Measurements from ENCODE around the gene KLRC3.
"Not testable (repeated sequence)": the region's sequence is repeated elsewhere in the genome, so short reads cannot be mapped to it uniquely, and the experiment has no call there.

The KLRC3 gene

DNA sequence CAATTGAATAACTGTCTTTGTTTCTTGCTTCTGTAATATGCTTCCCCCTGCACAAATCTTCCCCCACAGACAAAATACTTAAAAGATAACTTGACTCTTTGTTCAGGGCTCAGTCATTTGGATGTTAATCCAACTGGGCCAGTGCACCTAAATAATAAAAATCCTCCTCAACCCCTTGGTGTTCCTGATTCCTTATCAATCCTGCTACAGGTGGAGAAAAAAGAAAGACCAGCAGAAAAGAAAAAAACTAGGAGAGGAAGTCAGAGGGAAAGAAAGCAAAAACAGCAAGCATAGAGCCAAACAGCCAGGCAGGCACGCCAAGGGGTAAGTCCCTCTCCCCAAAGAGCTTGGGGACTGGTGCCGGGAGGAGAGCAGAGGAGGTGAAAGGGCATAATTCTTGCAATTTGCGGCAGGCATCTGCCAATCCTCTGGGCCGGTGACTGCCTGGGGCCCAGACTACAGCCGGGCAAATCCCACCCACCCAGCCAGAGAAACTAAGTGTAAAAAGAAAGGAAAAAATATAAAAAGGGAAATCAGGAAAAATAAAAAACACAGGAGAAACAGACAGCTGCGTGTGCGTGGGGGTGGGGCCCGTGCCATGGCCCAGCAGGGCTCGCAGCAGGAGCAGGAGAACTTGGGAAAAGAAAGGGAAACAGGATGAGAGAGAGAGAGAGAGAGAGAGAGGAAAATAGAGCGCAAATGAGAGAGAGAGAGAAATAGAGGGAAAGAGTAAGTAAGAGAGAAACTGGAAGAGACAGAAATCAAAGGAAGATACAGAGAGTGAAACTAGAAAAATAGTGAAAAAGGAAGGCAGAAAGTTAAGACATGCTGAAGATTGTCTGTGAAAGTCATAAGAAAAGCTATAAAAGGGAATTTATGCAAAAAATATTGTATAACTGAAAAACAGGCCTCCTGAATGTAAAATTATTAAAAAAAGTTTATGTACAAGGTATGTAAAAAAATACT, 51.9 kb downstream of the KLRC3 start:
- DNase-seq (ENCODE audit: low read depth, low spot score) = no peak
- no peak overlapping the region for H3K4me3 ChIP-seq (ENCODE audit: low read depth, low read length)
- POLR2A ChIA-PET = no interaction called here
- TF ChIP-seq CTCF (IDR thresholded peaks at IDR 0.05; ENCODE audit: insufficient read depth, low read length, missing control alignments) = no peak
- CTCF ChIA-PET = no interaction called here

DNA sequence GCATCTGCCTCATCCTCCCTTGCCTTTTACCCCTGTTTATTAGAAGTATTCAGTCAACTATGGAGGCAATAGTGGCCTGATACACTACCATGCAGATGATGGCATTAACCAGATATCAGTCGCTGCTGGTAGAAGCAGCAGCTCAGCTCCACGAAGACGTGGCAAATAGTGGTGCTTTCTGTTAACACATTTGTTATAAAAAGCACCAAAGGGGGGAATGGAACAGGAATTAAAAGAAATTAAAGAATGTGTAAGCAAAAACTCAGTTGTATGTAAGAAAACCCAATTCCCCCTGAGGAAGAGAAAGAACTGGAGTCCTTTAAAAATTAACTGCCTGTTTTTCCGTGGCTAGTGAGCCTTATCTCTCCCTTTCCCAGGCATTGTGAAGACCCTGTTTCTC, 52.7 kb downstream of the KLRC3 start:
- CTCF ChIA-PET = interaction anchor here (1.2 to 1.5 kb wide), 2 partner anchors 27 to 194 kb away, joined by 3 to 7 read pairs; no protein-coding TSS in a partner anchor

DNA sequence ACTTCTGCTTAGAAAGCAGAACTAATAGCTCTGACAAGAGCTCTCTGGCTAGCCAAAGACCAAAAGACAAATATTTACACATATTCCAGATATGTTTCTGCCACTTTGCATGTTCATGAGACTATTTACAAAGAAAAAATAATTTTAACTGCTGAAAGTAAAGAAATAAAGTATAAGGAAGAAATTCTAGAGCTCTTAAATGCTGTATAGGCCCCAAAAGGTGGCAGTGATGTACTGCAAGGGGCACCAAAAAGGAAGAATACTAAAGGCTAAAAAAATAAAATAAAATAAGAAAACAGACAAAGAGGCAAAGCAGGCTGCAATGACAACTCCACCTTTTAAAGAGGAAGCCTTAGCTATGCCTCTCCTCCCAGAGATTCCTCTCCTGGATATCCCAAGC, 53.5 kb downstream of the KLRC3 start:
- ChIA-PET CTCF (interaction anchor here (1.0 to 1.7 kb wide), 6 partner anchors 26 to 393 kb away, joined by 3 to 8 read pairs (median 4); no protein-coding TSS in a partner anchor), POLR2A (no interaction called here)
- TF ChIP-seq CTCF (IDR thresholded peaks at IDR 0.05; ENCODE audit: insufficient read depth, low read length, missing control alignments) = no peak
- DNase-seq (ENCODE audit: low read depth, low spot score) = no peak
- H3K4me3 ChIP-seq (ENCODE audit: low read depth, low read length) = no peak overlapping the region

More for the DNA sequence above, 52.7 kb downstream of the KLRC3 start:
- H3K4me3 ChIP-seq (ENCODE audit: low read depth, low read length); DNase-seq (ENCODE audit: low read depth, low spot score); POLR2A ChIA-PET: not testable (repeated sequence)

DNA sequence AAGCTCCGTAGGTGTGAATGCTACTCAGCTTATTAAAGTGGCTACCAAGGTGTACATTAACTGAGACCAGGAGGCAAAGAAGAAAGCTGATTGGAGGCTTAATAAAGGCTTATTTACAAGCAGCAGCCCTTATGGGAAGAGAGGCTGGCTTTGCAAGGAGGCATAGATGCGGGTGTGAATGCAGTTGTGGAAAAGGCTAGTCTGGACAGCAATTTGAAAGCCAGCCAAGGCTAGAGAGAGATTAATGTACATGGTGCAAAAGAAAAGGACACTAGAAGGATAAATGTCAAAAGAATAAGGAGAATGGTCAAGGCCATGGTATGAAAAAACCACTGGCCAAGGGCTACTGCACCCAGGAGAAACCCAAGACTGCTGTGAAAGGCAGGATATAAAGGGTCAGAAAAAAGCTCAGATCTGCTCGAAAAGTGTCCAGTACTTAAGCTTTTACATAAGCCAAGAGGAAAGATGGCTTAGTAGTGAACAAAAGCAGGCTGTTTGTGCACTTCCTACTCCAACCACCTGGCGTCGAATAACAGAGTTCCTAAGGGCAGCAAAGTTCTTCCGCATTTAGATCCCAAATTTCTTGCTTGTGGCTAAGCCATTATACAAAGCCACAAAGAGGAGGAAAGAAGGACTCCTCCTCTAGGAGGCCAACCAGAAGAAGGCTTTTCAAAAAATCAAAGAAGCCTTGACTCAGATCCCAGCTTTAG, 54.5 kb downstream of the KLRC3 start:
- CTCF ChIA-PET = interaction anchor here (0.8 to 1.7 kb wide), 6 partner anchors 194 to 394 kb away, joined by 3 to 8 read pairs (median 4); no protein-coding TSS in a partner anchor
- POLR2A ChIA-PET = no interaction called here
- DNase-seq (ENCODE audit: low read depth, low spot score) = no peak
- no peak for TF ChIP-seq CTCF (IDR thresholded peaks at IDR 0.05; ENCODE audit: insufficient read depth, low read length, missing control alignments)
- H3K4me3 ChIP-seq (ENCODE audit: low read depth, low read length) = peak overlapping the region; percentile 69

DNA sequence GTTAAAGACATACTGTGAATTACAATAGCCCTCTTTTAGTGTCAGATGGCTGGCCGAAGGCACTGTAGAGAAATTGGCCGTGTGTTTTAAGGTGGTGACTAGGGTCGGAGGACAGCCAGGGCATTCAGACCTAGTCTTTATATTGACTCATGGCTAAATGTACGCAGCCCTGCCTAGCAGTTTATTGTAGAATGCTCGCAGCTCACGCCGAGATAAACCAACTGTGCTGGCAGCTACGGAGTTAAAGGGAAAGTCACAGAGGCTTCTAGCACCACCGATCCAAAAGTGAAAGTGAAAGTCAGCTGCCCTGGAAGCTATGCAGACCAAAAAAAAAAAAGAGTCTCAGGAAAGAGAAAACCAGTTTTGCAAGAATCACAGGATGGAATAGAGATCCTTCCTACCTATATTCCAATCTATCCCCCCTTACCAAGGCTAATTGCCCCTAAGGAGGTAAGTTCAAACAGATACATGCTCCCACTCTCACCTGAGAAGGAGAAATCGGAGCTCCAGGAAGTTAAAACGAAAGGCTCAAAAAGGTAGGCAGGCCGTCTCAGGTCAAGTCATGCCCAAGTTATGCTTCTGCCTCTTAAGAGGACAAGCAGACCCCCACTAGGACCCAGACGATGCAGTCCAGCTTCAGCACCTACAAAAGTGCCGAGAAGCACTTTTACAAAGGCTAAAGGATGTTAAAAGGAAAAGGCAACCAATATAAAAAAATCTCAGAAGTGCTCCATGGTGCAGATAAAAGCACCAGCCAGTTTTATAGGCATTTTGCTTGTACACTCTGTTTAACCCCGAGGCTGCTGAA, 55.4 kb downstream of the KLRC3 start:
- no peak for DNase-seq (ENCODE audit: low read depth, low spot score)
- peak overlapping the region; percentile 69 for H3K4me3 ChIP-seq (ENCODE audit: low read depth, low read length)
- ChIA-PET CTCF (interaction anchor here (1.3 to 1.4 kb wide), 2 partner anchors 129 to 197 kb away, joined by 4 to 7 read pairs; no protein-coding TSS in a partner anchor), POLR2A (interaction anchor here (0.6 to 1.1 kb wide), 2 partner anchors 200 to 358 kb away, joined by 3 read pairs; partner anchors contain the start of gene YBX3)
- no peak for TF ChIP-seq CTCF (IDR thresholded peaks at IDR 0.05; ENCODE audit: insufficient read depth, low read length, missing control alignments)

Measured in AG04449 (cell line).